ENCODE data around the gene PLEKHG5. TPM values are rescaled to one million over a fixed set of nuclear protein-coding genes. Genes with fewer than 3 reads are reported as not detected.

Gene PLEKHG5
- total and polyA plus RNA-seq, 10 of the 15 experiments (the other 5 are each of a cell fraction or from before 2014, with no cell fraction given), result 0.04 to 1.1 (median 0.18) TPM; not detected in 1

- Histone ChIP-seq H3K79me2 (ENCODE audit: control insufficient read depth, insufficient read depth, low read length) (no peaks in the 10 kb centered on the region), H3K4me3 (no peak overlapping the region), H2AFZ (ENCODE audit: control insufficient read depth, low read depth, low read length) (no peak overlapping the region), H3K36me3 (ENCODE audit: control insufficient read depth in 2 of 2, insufficient read depth in 2 of 2, low read length in 1 of 2) (no peaks in the 10 kb centered on the region), H3K27ac (ENCODE audit: control insufficient read depth, insufficient read depth) (no peak overlapping the region), H3K4me2 (ENCODE audit: control insufficient read depth, insufficient read depth) (no peak overlapping the region), H3K4me1 (ENCODE audit: control insufficient read depth, insufficient read depth, low read length) (no peaks in the 10 kb centered on the region), H3K27me3 (replicated peaks in 1 of 2; ENCODE audit: control insufficient read depth in 2 of 2, insufficient read depth in 2 of 2, low read length in 1 of 2) (peaks cover 2 to 3% of the 10 kb centered on the region in 2 experiments; a peak in 3 of 4 replicates), H3K9me3 (replicated peaks; ENCODE audit: control insufficient read depth, insufficient read depth, low read length) (no peaks in the 10 kb centered on the region), H3K9ac (ENCODE audit: control insufficient read depth, insufficient read depth, low read length) (no peak overlapping the region), H4K20me1 (ENCODE audit: control insufficient read depth, insufficient read depth) (peaks cover 2% of the 10 kb centered on the region; the same call in 1 of the 2 replicates)
- ChIA-PET POLR2A (no interaction called here), SMC1A (ENCODE audit: uncharacterized antibody, unreplicated experiment) (interaction anchor here (0.6 kb wide), 1 partner anchor 246 kb away, joined by 3 read pairs; no protein-coding TSS in a partner anchor), RAD21 (ENCODE audit: unreplicated experiment) (interaction anchor here (1.1 kb wide), 1 partner anchor 160 kb away, joined by 3 read pairs; no protein-coding TSS in a partner anchor), CTCF (interaction anchor here (1.0 to 1.4 kb wide), 3 partner anchors 9 to 38 kb away, joined by 3 to 10 read pairs (median 7); no protein-coding TSS in a partner anchor)
- FAIRE-seq, result no peak
- DNase-seq (ENCODE audit: low read depth, low spot score), result no peak
- BruUV-seq (replicated peaks), result no TSS peak
- intact Hi-C loops (cut with micrococcal nuclease; ENCODE audit: unreplicated experiment) (loop anchor here (2.0 kb wide), 1 partner anchor 161 kb away; no protein-coding TSS in a partner anchor), in situ Hi-C loops (cut with MboI) (loop anchor here (25.0 kb wide), 1 partner anchor 727 kb away; no protein-coding TSS in a partner anchor)
- no peak for ATAC-seq
- TF ChIP-seq POLR2AphosphoS2 (IDR thresholded peaks at IDR 0.05; ENCODE audit: low read depth, low read length) (no peak), BMI1 (IDR thresholded peaks at IDR 0.05; ENCODE audit: borderline replicate concordance) (no peak), SUZ12 (IDR thresholded peaks at IDR 0.05; ENCODE audit: unreplicated experiment) (peak; percentile 59), EGR1 (IDR thresholded peaks at IDR 0.05; ENCODE audit: borderline replicate concordance in 1 of 2, low read depth in 2 of 2, low read length in 2 of 2) (peak in 1 of 2 experiments; percentile 31; a peak in 1 of 3 replicates)
- WGBS (ENCODE audit: insufficient coverage, insufficient replicate concordance, low lambda C conversion rate, missing lambda C conversion rate), result 4% methylated on average over 30 of the region's 80 CpGs
Observed at GRCh38 chr1:6485168-6486101, 6.0 kb downstream of the PLEKHG5 start.

GRCh38 chr1:6484826-6485167, 6.7 kb downstream of the PLEKHG5 start:
- no TSS peak for BruUV-seq (replicated peaks)
- 26% methylated on average over 13 of the region's 13 CpGs for WGBS (ENCODE audit: insufficient coverage, insufficient replicate concordance, low lambda C conversion rate, missing lambda C conversion rate)
- DNase-seq (ENCODE audit: low read depth, low spot score), result no peak
- RAD21 ChIA-PET (ENCODE audit: unreplicated experiment), result no interaction called here
- no peak for ATAC-seq
- in situ Hi-C loops (cut with MboI) (loop anchor here (25.0 kb wide), 1 partner anchor 728 kb away; no protein-coding TSS in a partner anchor), intact Hi-C loops (cut with micrococcal nuclease; ENCODE audit: unreplicated experiment) (loop anchor here (2.0 kb wide), 1 partner anchor 162 kb away; no protein-coding TSS in a partner anchor)
- H3K27ac ChIP-seq (ENCODE audit: control insufficient read depth, insufficient read depth), result no peak overlapping the region
- H2AFZ ChIP-seq (ENCODE audit: control insufficient read depth, low read depth, low read length), result no peak overlapping the region
- CTCF ChIA-PET, result no interaction called here
- no peak overlapping the region for H3K4me3 ChIP-seq
- no peaks in the 10 kb centered on the region for H3K9me3 ChIP-seq (replicated peaks; ENCODE audit: control insufficient read depth, insufficient read depth, low read length)
- H3K36me3 ChIP-seq (ENCODE audit: control insufficient read depth in 2 of 2, insufficient read depth in 2 of 2, low read length in 1 of 2), result no peaks in the 10 kb centered on the region
- H3K4me2 ChIP-seq (ENCODE audit: control insufficient read depth, insufficient read depth), result no peak overlapping the region
- peaks cover 2% of the 10 kb centered on the region; the same call in 1 of the 2 replicates for H4K20me1 ChIP-seq (ENCODE audit: control insufficient read depth, insufficient read depth)
- no peaks in the 10 kb centered on the region for H3K79me2 ChIP-seq (ENCODE audit: control insufficient read depth, insufficient read depth, low read length)
- no peaks in the 10 kb centered on the region for H3K4me1 ChIP-seq (ENCODE audit: control insufficient read depth, insufficient read depth, low read length)
- H3K9ac ChIP-seq (ENCODE audit: control insufficient read depth, insufficient read depth, low read length), result no peak overlapping the region
- POLR2A ChIA-PET, result no interaction called here
- H3K27me3 ChIP-seq (replicated peaks in 1 of 2; ENCODE audit: control insufficient read depth in 2 of 2, insufficient read depth in 2 of 2, low read length in 1 of 2), result peaks cover 2 to 3% of the 10 kb centered on the region in 2 experiments; a peak in 3 of 4 replicates
- FAIRE-seq, result no peak
- SMC1A ChIA-PET (ENCODE audit: uncharacterized antibody, unreplicated experiment), result no interaction called here
- TF ChIP-seq NR2F1 (conservative IDR thresholded peaks at IDR 0.05), result no peak
- no peak for TF ChIP-seq CUX1 (IDR thresholded peaks at IDR 0.05; ENCODE audit: insufficient replicate concordance, low read depth, low read length)
- no peak for TF ChIP-seq IKZF1 (conservative IDR thresholded peaks at IDR 0.05)

Measured in GM12878 (cell line).